Activated CD8-positive, alpha-beta memory T cell treated with anti-CD3 and anti-CD28 coated beads, Interleukin-2, amount 50 U/mL, for 1 hour (primary cell): ENCODE results near the gene CFAP300.
A peak's percentile ranks its signal among the peaks of the same experiment; 100 is the strongest.

ENCODE experiments used
- DNase-seq: peaks from one replicate; pipeline ENCODE4 v3.0.0-alpha.2; 2020; ENCODE audit errors: extremely low read depth

Gene CFAP300

DNA sequence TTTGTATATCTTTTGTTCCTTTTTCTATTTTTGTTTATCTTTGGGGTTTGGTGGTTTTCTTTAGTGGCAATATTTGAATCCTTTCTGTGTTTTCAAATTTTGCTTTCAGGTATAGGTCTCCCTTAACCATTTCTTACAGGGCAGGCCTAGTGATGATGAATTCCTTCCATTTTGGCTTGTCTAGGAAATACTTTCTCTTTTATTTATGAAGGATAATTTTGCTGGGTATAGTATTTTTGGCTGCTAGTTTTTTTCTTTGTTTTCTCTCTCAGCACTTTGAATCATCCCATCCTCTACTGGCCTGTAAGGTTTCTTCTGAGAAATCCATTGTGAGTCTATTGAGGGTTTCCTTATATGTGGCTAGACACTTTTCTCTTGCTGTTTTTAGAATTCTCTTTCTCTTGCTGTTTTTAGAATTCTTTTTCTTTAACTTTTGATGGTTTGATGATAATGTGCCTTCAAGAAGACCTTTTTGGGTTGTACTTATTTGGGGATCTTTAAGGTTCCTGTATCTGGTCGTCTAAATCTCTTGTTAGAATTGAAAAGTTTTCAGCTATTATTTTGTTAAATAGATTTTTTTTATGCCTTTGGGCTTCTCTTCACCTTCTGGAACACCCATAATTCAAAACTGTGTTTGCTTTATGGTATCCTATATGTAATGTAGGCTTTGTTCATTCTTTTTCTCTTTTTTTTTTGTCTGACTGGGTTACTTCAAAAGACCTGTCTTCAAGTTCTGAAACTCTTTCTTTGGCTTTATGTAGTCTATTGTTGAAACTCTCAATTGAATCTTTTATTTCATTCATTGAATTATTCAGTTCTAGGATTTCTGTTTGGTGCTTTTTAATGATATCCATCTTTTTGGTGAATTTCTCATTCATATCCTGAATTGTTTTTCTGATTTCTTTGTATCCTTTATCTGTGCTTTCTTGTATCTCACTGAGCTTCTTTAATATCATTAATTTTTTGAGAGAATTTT lies 24.5 kb downstream of the CFAP300 start:
- no peak for DNase-seq

DNA sequence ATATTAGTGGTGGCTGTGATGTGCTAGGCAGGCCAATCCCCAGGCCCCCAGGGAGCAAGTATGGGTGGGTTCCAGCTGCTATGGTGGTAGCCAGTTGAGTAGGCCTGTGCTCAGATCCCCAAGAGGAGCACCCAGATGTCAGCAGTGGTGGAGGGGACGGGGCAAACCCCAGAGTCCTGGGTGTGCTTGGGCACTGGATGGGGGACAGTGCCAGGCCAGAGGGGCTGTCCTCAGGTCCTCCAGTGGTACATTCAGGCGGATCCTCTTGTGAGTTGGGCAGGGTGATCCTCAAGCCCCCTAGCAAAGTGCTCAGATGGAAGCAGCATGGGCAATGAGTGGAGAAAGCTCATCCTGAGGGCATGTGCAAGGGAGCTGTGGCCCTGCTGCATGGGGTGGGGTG lies 26.0 kb downstream of the CFAP300 start:
- no peak for DNase-seq

DNA sequence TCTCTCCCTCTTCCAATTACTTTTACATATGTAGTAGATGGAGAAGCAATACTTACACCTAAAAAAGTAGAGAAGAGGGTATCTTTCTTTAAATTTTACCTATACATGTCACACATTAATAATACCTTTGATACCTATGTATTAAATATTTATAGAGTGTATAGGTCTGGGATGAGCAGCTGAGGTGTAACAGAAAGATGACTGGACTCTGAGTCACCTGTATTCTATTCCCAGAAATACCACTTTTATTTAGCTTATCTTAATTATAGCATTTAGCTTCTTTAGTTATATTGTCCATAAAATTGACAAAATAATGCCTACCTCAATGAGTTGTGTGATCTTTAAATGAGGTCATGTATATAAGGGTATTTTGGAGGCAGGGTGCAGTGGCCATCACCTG lies 32.4 kb downstream of the CFAP300 start:
- DNase-seq: no peak

DNA sequence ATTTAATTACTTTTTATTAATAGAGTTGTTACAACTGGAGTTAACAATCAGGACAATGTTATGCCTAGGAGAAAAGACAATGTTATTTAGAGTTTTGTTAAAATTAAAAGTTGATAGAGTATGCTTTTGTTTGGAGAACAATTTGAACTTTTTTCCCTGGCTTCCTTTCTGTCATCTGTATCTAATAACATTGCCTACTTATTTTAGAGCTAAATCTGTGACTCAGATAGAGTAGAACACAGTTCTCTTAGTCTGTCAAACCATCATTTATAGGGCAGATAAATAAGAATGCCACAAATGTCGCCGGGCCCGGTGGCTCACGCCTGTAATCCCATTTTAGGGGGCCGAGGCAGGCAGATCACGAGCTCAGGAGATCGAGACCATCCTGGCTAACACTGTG lies 34.1 kb downstream of the CFAP300 start:
- no peak for DNase-seq

GRCh38 chr11:102085864-102086551 lies 38.8 kb downstream of the CFAP300 start:
- no peak for DNase-seq

GRCh38 chr11:102097186-102097585 lies 49.9 kb downstream of the CFAP300 start:
- no peak for DNase-seq

- no peak for DNase-seq
Observed at GRCh38 chr11:102099755-102100154, 52.5 kb downstream of the CFAP300 start.

GRCh38 chr11:102108734-102109440 lies 61.6 kb downstream of the CFAP300 start:
- DNase-seq: no peak

DNA sequence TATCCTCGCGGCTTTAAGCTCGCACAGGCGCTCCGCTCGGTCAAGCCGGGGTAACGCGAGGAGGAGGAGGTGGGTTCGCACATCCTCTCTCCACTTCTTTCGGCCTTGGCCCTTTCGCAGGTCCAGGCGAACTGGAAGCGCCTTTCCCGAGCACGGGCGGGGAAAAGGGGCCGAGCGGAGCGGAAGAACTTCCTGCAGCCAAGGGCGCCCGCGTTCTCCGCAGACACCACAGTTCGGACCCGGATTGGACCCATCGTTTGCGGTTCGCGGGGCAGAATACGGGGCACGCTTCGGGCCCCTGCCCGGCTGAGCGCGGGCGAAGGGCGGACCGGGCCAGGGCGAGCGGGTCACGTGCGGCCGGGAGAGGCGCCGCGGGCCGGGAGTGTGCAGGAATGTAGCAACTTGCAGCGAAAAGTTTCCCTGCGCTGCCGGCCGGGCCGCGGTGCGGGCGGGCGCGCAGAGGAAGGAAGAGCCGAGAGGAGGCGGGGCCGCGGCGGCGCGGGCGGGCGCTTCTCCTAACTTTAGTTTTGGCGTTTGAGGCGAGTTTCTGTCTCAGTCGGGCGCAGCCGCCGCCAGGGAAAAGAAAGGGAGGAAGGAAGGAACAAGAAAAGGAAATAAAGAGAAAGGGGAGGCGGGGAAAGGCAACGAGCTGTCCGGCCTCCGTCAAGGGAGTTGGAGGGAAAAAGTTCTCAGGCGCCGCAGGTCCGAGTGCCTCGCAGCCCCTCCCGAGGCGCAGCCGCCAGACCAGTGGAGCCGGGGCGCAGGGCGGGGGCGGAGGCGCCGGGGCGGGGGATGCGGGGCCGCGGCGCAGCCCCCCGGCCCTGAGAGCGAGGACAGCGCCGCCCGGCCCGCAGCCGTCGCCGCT lies 62.9 kb downstream of the CFAP300 start, which contains the start of gene YAP1:
Gene YAP1, plus strand, starts transcription at position 552 of the 865 bp plus-strand sequence. CDS start 402 bp downstream, outside the sequence.
- peak; percentile 4 for DNase-seq

GRCh38 chr11:102110761-102111010 lies 63.4 kb downstream of the CFAP300 start:
- DNase-seq: no peak

GRCh38 chr11:102111011-102111786 lies 64.0 kb downstream of the CFAP300 start:
- no peak for DNase-seq

- DNase-seq: peak; percentile 4
Observed at GRCh38 chr11:102111787-102112508, 64.7 kb downstream of the CFAP300 start.

DNA sequence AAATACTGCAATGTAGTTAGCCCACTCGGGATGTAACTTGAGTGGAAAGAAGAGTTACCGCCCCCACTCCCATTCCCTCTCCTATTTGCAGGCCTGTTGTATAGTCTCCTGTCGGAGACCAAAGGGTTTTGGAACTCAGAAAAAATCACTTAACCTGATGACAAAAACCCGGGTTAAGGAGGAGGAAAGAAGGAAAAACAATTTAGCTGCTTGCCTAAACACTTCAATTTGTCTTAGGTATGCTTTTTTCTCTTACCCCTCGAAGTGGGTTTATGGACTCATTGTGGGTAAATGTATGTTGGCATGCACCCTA lies 65.2 kb downstream of the CFAP300 start:
- DNase-seq: no peak

- no peak for DNase-seq
Observed at GRCh38 chr11:102114032-102114431, 66.8 kb downstream of the CFAP300 start.

DNA sequence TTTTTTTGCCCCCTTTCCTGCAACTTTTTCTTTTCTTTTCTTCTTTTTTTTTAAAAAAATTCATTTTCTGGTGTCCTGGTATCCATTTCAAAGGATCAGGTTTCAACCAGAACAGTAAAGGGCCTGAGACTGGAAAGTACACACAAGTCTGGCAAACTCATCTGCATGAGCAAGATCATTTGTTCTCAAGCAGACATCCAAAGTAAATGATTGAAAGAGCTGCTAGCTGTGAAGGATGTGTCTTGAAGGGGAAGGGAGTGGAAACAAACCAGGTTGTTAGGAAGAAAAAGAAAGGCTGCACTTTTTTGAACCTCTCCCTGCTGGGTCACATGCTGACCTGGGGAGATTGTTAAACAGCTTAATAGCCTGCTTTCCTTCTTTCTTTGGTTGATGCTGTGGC lies 68.3 kb downstream of the CFAP300 start:
- no peak for DNase-seq

DNA sequence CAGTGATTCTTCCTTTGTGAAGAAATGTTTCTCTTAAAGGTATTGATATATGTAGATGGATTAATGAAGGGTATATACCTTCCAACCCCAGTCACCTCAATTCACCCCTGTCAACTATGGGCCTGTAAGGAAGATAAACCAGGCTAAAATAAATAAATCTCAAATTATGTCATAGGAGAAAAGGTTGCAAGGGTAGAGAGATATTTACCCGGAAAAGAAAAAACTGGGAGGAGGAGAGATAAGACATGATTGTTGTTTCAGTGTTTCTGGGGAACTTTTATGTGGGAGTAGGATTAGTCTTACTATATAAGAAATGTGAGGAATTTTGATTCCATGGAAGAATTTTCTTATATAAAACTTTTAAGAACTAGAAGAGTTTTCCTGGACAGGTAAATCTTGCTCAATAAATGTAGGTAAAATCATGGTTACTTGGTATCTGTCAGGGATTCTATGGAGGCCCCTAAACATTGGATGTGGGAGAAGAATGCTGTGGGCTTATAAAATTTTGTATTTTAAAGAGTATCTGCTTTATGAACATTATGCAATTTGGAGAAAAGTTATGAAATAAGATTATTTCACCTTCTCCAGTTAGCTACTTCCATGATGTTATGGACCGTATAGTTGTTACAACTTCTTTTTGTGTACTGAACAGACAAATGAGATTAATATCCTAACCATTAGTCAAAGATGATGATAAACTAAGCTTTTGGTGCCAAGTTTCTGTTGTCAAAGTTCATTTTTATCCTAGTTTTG lies 69.4 kb downstream of the CFAP300 start:
- no peak for DNase-seq

GRCh38 chr11:102117472-102118113 lies 70.4 kb downstream of the CFAP300 start:
- no peak for DNase-seq

DNA sequence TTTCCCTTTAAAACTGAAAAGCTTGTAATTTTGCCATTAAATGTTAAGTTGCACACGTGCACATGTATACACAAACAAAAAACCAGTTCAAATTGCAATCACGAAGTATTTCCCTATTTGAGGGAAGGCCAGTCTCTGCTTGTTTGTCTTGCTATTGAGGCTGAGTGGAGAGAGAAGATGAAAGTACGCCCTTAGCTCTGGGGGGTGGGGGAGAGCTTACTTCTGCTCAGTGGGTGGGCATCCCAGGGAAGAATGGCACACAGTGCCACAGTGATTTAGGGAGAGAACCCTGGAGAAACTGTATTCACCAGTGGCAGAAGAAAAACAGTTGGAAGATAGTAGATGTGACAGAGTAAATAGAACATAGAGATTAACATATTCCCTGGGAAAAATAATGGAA lies 71.7 kb downstream of the CFAP300 start:
- no peak for DNase-seq

DNA sequence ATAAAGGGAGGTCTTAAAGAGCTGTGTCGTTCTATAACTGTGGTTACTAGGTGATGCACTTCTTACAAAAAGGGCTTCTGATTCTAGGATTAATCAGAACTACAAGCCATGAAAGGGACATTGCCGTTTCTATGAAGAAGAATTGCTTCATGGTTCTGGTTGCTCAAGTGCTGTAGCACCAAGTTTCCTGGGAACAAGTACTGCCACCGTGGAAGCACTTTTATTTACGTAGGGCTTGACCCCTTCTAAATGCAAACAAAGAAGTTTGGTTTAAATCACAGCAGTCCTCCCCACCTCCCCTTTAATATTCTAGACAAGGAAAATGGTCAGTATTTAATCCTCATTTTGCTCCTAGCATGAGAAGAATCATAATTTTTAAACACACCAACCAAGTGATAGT lies 72.8 kb downstream of the CFAP300 start:
- no peak for DNase-seq
